Right atrium auricular region (tissue), 2 donors: ENCODE results near the gene TENT4A. TPM values are rescaled to one million over a fixed set of nuclear protein-coding genes. Genes with fewer than 3 reads are reported as not detected.

Source experiments
- DNase-seq: peaks from one replicate; pipeline ENCODE4 v3.0.0-alpha.2; 2019; ENCODE audit warnings: low spot score
- H3K27ac ChIP-seq, 2 donors: fragments of 200-600 bp; sonication (generic); 1 replicate in 1 of 2; 2 replicates in 1 of 2; pipeline ENCODE4 v1.5.1; 2016 to 2019
- H3K27me3 ChIP-seq, 2 donors: fragments of 200-600 bp; sonication (generic); one replicate each; pipeline versions ENCODE4 v1.5.1 to v1.6.0; 2017 to 2019
- H3K36me3 ChIP-seq: fragments of 200-600 bp; sonication (generic); one replicate; pipeline ENCODE4 v1.5.1; 2016
- H3K4me1 ChIP-seq, 2 donors: fragments of 200-600 bp; sonication (generic); one replicate each; pipeline versions ENCODE4 v1.5.1 to v1.6.0; 2017 to 2019
- H3K4me3 ChIP-seq, 2 donors: fragments of 200-600 bp; sonication (generic); 1 replicate in 1 of 2; 2 replicates in 1 of 2; pipeline ENCODE4 v1.5.1; 2017 to 2019; ENCODE audit warnings: mild to moderate bottlenecking in 1 of 2, moderate library complexity in 1 of 2
- H3K9me3 ChIP-seq, 2 donors: fragments of 200-600 bp; sonication (generic); one replicate each; pipeline ENCODE4 v1.5.1; 2019
- CTCF ChIP-seq, 2 donors: fragments of 200-600 bp; sonication (generic); IDR thresholded peaks; one replicate each; pipeline ENCODE4 v1.5.1; 2019; ENCODE audit warnings: antibody characterized with exemption in 2 of 2
- total RNA-seq, 2 donors: library from RNA; depleted of rRNA; stranded (reverse); fragments of >200 nt; gene quantifications; one replicate each; pipeline ENCODE4 v1.1.0, GENCODE V29; 2016

Gene TENT4A
- total RNA-seq, 2 donors from 2014 or later = 7.3 to 14.9 TPM

- Histone ChIP-seq H3K4me1 (peaks cover 0 to 56% of the 10 kb centered on the region in 2 donors), H3K36me3 (peaks cover 18% of the 10 kb centered on the region), H3K27me3 (no peaks in the 10 kb centered on the region), H3K4me3 (no peak overlapping the region), H3K9me3 (no peaks in the 10 kb centered on the region), H3K27ac (no peak overlapping the region)
- no peak for DNase-seq
- TF ChIP-seq CTCF (IDR thresholded peaks at IDR 0.05) = no peak
Measured at GRCh38 chr5:6734243-6734700, 21.0 kb downstream of the TENT4A start.

DNA sequence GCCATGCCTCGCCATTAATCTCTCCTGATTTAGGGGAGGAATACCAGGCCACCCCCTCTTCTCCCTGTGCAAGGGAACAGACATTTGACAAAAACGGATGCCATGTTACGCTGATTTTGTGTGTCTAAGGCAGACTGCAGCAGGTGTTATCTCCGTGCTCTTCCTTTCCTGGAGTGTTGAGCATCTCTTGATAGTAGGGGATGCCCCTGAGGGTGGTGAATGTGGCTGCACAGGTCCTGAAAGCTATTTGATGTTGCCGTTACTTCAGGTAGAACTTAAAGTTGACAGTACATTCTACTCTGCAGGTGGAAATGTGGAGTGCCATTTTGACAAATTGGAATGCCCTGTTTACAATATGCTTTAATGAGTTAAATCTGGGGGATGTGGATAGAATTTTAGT is 21.5 kb downstream of the TENT4A start:
- peaks cover 23% of the 10 kb centered on the region for H3K36me3 ChIP-seq
- no peaks in the 10 kb centered on the region for H3K9me3 ChIP-seq
- no peak for TF ChIP-seq CTCF (IDR thresholded peaks at IDR 0.05)
- H3K4me3 ChIP-seq = no peak overlapping the region
- DNase-seq = no peak
- peaks cover 0 to 51% of the 10 kb centered on the region in 2 donors for H3K4me1 ChIP-seq
- H3K27ac ChIP-seq = no peak overlapping the region
- H3K27me3 ChIP-seq = no peaks in the 10 kb centered on the region

DNA sequence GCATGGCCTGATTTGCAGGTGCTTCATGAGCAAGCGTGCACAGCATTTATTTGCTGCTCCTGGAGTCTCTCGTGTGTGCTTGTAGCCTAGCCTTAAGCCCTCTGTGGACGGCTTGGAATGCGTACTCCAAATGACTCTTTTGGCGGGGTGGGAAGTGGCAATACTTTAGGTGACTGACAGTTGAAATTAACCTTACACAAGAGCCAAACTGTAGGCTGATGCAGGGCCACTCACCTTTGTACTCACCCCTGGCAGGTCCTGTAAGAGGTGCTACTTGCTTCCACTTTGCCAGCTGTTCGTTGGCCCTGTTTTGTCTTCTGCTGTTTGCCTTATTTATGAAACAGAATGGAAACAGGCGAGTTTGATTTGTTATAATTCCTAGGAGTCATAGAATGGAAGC is 22.9 kb downstream of the TENT4A start:
- Histone ChIP-seq H3K36me3 (peaks cover 37% of the 10 kb centered on the region), H3K9me3 (no peaks in the 10 kb centered on the region), H3K27me3 (no peaks in the 10 kb centered on the region), H3K4me1 (peaks cover 0 to 41% of the 10 kb centered on the region in 2 donors), H3K4me3 (no peak overlapping the region), H3K27ac (no peak overlapping the region)
- DNase-seq = no peak
- TF ChIP-seq CTCF (IDR thresholded peaks at IDR 0.05) = no peak

GRCh38 chr5:6736524-6737042 is 23.4 kb downstream of the TENT4A start:
- H3K4me3 ChIP-seq = no peak overlapping the region
- no peak for DNase-seq
- peaks cover 38% of the 10 kb centered on the region for H3K36me3 ChIP-seq
- peaks cover 0 to 36% of the 10 kb centered on the region in 2 donors for H3K4me1 ChIP-seq
- H3K9me3 ChIP-seq = no peaks in the 10 kb centered on the region
- H3K27ac ChIP-seq = no peak overlapping the region
- no peak for TF ChIP-seq CTCF (IDR thresholded peaks at IDR 0.05)
- no peaks in the 10 kb centered on the region for H3K27me3 ChIP-seq

DNA sequence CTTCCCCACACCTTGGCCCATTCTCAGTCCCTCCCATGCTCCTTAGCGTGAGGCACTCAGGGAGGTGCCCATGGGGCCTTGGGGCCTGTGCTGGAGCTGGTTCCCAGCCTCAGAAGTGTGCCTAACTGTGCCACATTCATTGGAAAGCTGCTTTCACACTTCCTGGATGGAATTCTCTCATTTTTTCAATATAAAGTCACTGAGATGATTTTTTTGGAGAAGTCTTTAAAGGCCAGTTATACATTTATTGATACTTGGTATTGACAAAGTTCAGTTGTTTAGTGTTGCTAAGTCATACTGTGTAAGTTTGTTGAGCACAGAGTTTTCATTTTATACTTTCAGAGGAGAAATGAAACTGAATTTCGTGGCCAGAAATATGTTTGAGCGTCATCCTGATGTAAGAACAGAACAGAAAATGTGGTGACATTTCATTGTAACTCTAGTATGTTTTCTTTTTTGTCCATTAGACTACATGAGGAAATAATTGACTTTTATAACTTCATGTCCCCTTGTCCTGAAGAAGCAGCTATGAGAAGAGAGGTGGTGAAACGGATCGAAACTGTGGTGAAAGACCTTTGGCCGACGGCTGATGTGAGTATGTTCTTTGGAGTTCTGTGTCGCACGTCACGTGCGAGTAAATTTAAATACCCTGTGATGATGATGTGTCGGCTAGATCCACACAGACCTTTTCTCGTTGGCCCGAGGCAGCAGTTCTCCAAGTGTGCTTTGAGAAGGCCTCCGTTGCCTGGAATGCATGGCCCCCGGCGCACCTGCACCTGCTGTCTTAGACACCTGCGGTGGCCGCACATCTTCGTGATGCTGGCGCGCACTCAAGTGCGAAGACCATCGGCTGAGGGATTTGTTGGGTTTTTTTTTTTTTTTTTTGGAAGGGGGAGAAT is 24.1 kb downstream of the TENT4A start:
- Histone ChIP-seq H3K27me3 (no peaks in the 10 kb centered on the region), H3K27ac (no peak overlapping the region), H3K4me3 (no peak overlapping the region), H3K36me3 (peaks cover 42% of the 10 kb centered on the region), H3K9me3 (no peaks in the 10 kb centered on the region), H3K4me1 (peaks cover 0 to 29% of the 10 kb centered on the region in 2 donors)
- TF ChIP-seq CTCF (IDR thresholded peaks at IDR 0.05) = no peak
- DNase-seq = no peak
